Measurements from ENCODE around the gene TSFM.
"Not testable (repeated sequence)": the region's sequence is repeated elsewhere in the genome, so short reads cannot be mapped to it uniquely, and the experiment has no call there.

The TSFM gene

GRCh38 chr12:57815177-57816000 is 32.8 kb downstream of the TSFM start:
- DNase-seq (ENCODE audit: low read depth in 2 of 2), result no peak

GRCh38 chr12:57816001-57816854 is 33.6 kb downstream of the TSFM start:
- DNase-seq (ENCODE audit: low read depth in 2 of 2), result no peak

- DNase-seq (ENCODE audit: low read depth in 2 of 2), result no peak
These were observed 34.2 kb downstream of the TSFM start for GRCh38 chr12:57816855-57817151.

- no peak for DNase-seq (ENCODE audit: low read depth in 2 of 2)
These were observed 34.8 kb downstream of the TSFM start for GRCh38 chr12:57817261-57817989.

GRCh38 chr12:57817990-57818331 is 35.4 kb downstream of the TSFM start:
- not testable (repeated sequence) for DNase-seq (ENCODE audit: low read depth in 2 of 2)

GRCh38 chr12:57820119-57820518 is 37.5 kb downstream of the TSFM start:
- not testable (repeated sequence) for DNase-seq (ENCODE audit: low read depth in 2 of 2)

GRCh38 chr12:57821015-57821414 is 38.4 kb downstream of the TSFM start:
- DNase-seq (ENCODE audit: low read depth in 2 of 2), result not testable (repeated sequence)

GRCh38 chr12:57821474-57822214 is 39.1 kb downstream of the TSFM start:
- no peak for DNase-seq (ENCODE audit: low read depth in 2 of 2)

GRCh38 chr12:57822392-57823130 is 40.0 kb downstream of the TSFM start:
- no peak for DNase-seq (ENCODE audit: low read depth in 2 of 2)

GRCh38 chr12:57823131-57823907 is 40.7 kb downstream of the TSFM start:
- DNase-seq (ENCODE audit: low read depth in 2 of 2), result no peak

- no peak for DNase-seq (ENCODE audit: low read depth in 2 of 2)
These were observed 41.5 kb downstream of the TSFM start for GRCh38 chr12:57823908-57824640.

GRCh38 chr12:57825451-57825850 is 42.9 kb downstream of the TSFM start:
- no peak for DNase-seq (ENCODE audit: low read depth in 2 of 2)

GRCh38 chr12:57826400-57826799 is 43.8 kb downstream of the TSFM start:
- DNase-seq (ENCODE audit: low read depth in 2 of 2), result no peak

- no peak for DNase-seq (ENCODE audit: low read depth in 2 of 2)
These were observed 44.4 kb downstream of the TSFM start for GRCh38 chr12:57826966-57827365.

GRCh38 chr12:57829025-57829777 is 46.6 kb downstream of the TSFM start:
- DNase-seq (ENCODE audit: low read depth in 2 of 2), result no peak

GRCh38 chr12:57830393-57830792 is 47.8 kb downstream of the TSFM start:
- no peak for DNase-seq (ENCODE audit: low read depth in 2 of 2)

GRCh38 chr12:57832966-57833365 is 50.4 kb downstream of the TSFM start:
- DNase-seq (ENCODE audit: low read depth in 2 of 2), result no peak

GRCh38 chr12:57833672-57834071 is 51.1 kb downstream of the TSFM start:
- DNase-seq (ENCODE audit: low read depth in 2 of 2), result no peak
